Stimulated activated CD8-positive, alpha-beta memory T cell treated with anti-CD3 and anti-CD28 coated beads, Interleukin-2, amount 100 ng/mL, for 48 hours (primary cell): ENCODE measurements around the gene C19orf18.

Experiments used
- DNase-seq, 2 donors: peaks; one replicate each; pipeline ENCODE4 v3.0.0-alpha.2; 2020; ENCODE audit warnings: low read depth in 2 of 2

C19orf18 gene

DNA sequence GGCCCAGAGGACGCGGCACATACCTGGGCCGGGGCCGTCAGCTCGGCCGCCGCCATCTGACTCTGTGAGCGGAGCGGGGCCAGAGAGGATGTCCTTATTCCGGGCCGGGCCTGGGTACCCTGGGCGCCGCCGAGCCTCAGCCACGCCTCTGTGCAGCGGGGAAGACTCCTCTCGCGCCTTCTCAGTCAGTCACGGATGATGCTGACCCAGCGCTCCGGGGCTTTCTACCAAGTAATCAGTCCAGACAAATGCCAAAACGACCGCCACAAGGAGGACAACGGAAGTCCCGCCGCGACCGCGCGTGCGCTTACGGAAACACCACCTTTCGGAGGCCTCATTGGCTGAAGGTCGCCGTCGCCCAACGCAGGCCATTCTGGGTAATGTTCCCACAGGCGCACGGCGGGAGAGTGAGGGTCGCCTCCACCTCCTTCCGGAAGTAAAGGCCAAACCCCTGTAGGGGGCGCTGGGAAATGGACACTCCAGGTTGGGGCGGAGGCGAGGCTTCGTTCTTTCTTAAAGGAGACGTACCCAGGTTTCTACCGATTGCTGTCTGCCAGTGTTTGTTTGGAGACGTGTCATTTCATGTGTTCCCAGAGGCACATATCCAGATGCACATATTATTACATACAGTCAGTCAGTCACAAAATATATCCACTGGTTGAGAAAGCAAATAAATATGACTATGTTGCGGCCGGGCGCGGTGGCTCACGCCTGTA is 26.8 kb downstream of the C19orf18 start, which contains the start of gene ZNF256:
Gene ZNF256 (minus strand): TSS at position 288 of the 716 bp plus-strand sequence. CDS start 232 bp downstream, at position 56.
- peak; percentile 84 to 90 for DNase-seq

DNA sequence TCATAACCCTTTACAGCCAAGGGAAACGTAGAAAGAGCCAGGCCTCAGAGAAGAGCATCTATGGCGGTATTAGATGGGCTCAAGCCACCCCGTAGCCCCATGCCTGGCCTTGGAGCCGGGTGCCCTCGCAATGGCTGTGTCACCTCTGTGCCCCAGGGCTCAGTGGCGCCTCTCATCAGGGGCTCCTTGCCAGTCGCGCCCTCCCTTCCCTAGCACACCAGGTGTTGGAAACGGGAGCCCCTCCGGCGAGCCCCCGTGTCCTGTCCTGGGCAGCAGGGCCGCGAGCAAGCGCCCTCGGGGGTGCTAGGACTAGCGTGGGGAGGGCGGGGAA is 27.3 kb downstream of the C19orf18 start:
- DNase-seq = no peak

DNA sequence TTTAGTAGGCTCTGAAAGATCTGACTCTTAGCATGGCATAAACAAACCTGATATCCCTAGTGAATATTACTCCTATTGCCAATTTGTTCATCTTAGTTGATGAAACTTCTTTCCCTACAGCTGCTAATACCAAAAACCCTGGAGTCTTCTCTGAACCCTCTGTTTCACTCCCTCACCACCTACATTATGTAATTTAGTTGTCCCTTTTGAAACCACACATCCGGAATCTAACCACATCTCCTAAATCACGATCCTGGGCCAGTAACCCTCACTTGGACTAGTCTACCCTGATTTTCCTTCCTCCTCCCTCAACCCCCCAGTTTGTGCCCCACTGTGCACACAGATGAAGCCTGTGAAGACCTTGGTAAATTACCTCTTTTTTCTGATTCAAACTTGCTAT is 28.0 kb downstream of the C19orf18 start:
- DNase-seq = no peak

DNA sequence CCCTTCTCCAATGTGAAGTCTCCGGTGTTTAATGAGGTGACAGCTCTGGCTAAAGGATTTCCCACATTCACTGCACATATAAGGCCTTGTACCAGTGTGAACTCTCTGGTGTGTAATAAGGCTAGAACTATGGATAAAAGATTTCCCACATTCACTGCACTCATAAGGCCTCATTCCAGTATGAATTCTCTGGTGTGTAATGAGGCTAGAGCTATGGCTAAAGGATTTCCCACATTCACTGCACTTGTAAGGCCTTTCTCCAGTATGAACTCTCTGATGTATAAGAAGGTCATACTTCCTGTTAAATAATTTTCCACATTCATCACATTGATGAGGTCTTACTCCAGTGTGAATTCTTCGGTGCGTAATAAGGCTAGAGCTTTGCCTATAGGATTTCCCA is 32.7 kb downstream of the C19orf18 start:
- DNase-seq = no peak

DNA sequence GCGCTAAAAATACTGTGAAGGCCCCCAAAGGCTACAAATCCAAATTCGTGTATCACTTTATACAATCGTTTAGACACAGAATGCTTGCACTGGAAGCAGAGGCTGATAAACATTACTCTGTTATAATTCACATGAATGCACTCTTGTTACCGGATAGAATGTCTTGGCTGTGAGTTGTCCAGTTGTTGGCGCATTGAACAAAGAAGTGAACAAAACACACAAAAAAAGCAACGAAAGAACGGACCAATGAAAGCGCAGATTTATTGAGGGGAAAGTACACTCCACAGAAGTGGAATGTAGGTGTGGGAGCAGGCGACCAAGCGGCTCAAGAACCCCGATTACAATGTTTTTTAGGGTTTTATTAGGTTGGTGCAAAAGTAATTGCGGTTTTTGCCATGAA is 38.6 kb downstream of the C19orf18 start:
- no peak for DNase-seq

DNA sequence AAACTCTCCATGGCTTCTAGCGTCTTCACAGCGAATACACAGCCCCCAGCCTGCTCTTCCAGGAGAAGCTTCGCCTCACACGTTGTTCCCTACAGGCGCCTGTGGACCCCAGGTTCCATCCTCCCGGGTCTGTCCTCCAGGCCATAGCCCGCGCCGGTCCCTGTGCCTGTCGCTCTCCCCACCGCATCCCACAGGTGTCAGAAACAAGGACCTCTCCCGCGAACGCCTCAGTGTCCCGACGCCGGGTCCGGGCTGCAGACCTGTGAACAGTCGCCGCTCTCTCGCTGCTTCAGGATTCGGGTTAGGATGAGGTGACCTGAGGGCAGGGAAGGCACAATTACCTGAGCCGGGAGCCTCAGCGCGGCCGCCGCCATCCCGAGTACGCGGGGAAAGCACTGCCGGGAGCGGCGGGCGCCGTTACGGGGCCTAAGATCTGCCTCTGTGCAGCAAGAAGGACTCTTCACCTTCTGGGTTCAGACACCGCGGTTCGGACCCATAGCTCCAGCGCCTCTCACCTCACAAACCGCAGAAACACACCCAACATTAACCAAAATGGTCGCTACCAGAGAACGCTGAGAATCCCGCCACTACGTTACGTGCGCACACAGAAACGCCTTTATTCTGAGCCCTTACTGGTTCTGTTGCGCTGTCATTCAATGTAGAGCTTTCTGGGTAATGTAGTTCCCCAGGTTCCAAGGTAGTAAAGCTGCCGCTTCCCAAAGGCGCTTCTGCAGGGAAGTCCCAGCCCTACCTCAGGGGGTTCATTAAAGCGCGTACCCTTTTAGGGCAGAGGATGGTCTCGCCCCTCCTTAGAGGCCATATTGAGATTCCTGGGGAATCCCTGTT is 39.3 kb downstream of the C19orf18 start, which contains the start of gene ZNF418:
Gene ZNF418 (minus strand): TSS at position 583 of the 846 bp plus-strand sequence. CDS start 1,580 bp downstream, outside the sequence.
- DNase-seq = no peak

DNA sequence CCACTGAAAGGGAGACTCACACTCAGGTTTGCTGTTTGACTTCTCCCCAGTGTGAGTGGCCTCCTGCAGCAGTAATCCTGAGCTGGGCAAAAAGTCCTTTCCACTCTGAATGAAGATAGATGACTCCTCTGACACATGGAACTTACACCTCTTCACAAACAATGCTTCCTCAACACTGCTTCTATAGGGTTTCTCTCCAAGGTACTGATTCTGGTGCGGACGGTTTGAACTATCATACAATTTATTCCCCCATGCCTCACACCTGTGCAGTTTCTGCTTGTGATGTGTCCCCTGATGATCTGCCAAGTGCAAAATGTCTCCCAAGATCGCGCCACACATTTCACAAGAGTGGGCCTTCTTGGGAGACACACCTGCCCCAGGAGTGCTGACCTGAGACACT is 46.7 kb downstream of the C19orf18 start:
- DNase-seq = no peak

DNA sequence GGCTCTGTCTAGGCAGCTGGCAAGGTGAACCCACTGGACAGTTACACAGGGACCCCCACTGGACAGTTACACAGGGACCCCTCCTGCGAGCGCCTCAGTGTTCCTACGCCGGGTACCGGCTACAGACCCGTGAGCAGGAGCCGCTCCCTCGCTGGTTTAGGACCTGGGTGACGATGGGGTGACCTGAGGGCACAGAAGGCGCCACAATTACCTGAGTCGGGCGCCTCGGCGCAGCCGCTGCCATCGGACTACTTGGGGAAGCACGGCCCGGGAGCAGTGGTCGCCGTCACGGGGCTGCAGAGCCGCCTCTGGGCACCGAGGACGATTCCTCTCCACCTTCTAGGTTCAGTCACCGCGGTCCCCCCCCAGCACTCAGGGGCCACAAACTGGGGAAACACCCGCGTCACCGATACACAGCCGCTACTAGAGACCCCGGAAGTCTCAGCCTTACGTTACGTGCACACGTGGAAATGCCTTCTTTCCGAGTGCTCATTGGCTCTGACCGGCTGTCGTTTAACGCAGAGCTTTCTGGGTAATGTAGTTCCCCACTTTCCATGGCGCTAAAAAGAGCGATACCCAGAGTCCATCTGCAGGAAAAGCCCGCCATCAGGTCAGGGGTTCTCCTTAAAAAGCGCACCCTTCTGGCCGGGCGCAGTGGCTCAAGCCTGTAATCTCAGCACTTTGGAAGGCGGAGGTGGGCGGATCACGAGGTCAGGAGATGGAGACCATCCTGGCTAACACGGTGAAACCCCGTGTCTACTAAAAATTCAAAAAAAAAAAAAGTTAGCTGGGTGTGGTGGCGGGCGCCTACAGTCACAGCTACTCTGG is 58.0 kb downstream of the C19orf18 start, which contains the start of gene ZNF417:
Gene ZNF417 (minus strand): TSS at position 425 of the 828 bp plus-strand sequence. CDS start 181 bp downstream, at position 244.
- DNase-seq = peak; percentile 59 to 70

DNA sequence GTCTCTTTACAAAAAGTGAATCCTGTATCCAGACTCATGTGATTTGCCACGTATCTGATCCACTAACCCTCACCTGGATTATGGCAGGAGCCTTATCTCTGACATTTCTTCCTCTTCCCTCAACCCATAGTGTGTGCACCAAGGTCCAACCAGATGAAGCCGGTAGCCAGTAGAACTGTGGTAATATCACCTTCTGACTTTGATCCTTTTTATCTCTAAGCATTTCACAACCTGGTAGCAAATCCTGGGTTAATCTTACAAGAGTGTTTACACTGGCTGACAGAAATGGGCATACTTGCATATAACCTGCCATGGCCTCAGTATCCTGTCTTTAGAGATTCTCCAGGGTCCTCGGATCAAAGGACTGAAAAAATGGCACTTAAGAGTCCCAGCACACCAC is 59.8 kb downstream of the C19orf18 start:
- no peak for DNase-seq
